Activated B cell treated with CpG ODN at 0.5 μM for 24 hours (primary cell): ENCODE data around the gene SLC30A3. TPM values are rescaled to one million over a fixed set of nuclear protein-coding genes. Genes with fewer than 3 reads are reported as not detected.
"Not testable (repeated sequence)": the region's sequence is repeated elsewhere in the genome, so short reads cannot be mapped to it uniquely, and the experiment has no call there.

Experiments used
- ATAC-seq: fragments of 200-7000 bp; cut with Tn5 transposase; one replicate; pipeline ENCODE4 v1.10.0; 2021; ENCODE audit warnings: low read depth, mild to moderate bottlenecking, moderate library complexity
- CTCF ChIA-PET: fragments of 350-600 bp; sonication (Branson Sonifier 250); formaldehyde crosslinking; loops from one replicate; lab custom pipeline; 2021; ENCODE audit warnings: antibody characterized with exemption; lab: Charles Lee
- POLR2A ChIA-PET: fragments of 350-600 bp; sonication (Branson Sonifier 250); formaldehyde crosslinking; loops from one replicate; lab custom pipeline; 2021; ENCODE audit warnings: antibody characterized with exemption; lab: Charles Lee
- DNase-seq: peaks from one replicate; pipeline ENCODE4 v3.0.0; 2022
- H3K27ac Mint-ChIP-seq: one replicate; pipeline ENCODE4 v1.8.0; 2020; ENCODE audit warnings: mixed read lengths
- H3K27me3 Mint-ChIP-seq: one replicate; pipeline ENCODE4 v1.8.0; 2021; ENCODE audit warnings: mixed read lengths
- H3K36me3 Mint-ChIP-seq: one replicate; pipeline ENCODE4 v1.8.0; 2021; ENCODE audit warnings: low read depth, mixed read lengths
- H3K4me1 Mint-ChIP-seq: one replicate; pipeline ENCODE4 v1.8.0; 2021; ENCODE audit warnings: mixed read lengths
- H3K4me3 Mint-ChIP-seq: one replicate; pipeline ENCODE4 v1.8.0; 2020; ENCODE audit warnings: mild to moderate bottlenecking, mixed read lengths
- H3K9me3 Mint-ChIP-seq: one replicate; pipeline ENCODE4 v1.8.0; 2020; ENCODE audit warnings: mixed read lengths
- intact Hi-C: fragments of 100-400 bp; cut with micrococcal nuclease; formaldehyde crosslinking; loops from one replicate; pipeline ENCODE4 v1.15.1; 2024
- total RNA-seq: library from RNA; stranded (reverse); gene quantifications from 2 replicates; pipeline ENCODE4 v1.2.3, GENCODE V29; 2022
- TF ChIP-seq, protein P1 (sequence below): fragments of 200-600 bp; IDR thresholded peaks from one replicate; pipeline ENCODE4 v1.8.0; 2022; ENCODE audit warnings: antibody characterized with exemption, mild to moderate bottlenecking

SLC30A3 gene
- total RNA-seq, 1 donor from 2014 or later, result 0.27 TPM

DNA sequence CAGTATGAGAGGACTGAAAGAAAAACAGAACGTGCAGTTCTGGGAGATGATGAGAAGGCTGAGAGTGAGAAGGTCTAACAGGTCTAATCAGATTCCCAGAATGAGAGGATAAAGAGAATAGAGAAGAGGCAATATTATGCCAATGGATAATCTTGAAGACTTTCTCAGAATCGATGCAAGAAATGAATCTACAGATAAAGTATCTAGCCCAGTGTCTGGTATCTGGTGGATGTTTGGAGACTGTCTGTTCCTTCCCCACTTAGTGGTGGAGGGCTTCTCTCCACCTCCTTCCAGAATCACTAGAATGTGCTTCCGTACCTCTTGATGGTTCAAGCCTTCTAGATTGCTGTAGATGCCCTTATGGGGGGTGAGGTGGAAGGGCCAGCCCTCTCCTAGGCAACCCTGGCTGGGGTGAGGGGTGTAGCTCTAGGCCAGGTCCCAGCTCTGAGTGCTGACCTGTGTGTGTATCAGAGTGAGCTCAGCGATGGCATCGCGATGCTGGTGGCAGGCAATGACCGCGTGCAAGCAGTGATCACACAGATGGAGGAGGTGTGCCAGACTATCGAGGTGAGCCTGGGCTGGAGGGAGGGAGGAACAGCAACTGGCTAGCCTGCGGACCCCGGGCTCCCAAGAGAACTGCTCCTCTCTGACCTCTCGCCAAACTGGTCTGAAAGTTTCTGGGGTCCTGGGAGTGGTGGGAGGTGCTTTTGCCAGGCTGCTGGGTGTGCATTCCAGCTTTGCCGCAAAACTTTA, 41.8 kb upstream of the SLC30A3 start:
- Mint-ChIP-seq H3K27me3 (peaks cover 18% of the 10 kb centered on the region), H3K36me3 (peaks cover 11% of the 10 kb centered on the region), H3K4me3 (no peak overlapping the region), H3K9me3 (no peaks in the 10 kb centered on the region), H3K27ac (no peak overlapping the region), H3K4me1 (peaks cover 11% of the 10 kb centered on the region)
- TF ChIP-seq, protein P1, sequence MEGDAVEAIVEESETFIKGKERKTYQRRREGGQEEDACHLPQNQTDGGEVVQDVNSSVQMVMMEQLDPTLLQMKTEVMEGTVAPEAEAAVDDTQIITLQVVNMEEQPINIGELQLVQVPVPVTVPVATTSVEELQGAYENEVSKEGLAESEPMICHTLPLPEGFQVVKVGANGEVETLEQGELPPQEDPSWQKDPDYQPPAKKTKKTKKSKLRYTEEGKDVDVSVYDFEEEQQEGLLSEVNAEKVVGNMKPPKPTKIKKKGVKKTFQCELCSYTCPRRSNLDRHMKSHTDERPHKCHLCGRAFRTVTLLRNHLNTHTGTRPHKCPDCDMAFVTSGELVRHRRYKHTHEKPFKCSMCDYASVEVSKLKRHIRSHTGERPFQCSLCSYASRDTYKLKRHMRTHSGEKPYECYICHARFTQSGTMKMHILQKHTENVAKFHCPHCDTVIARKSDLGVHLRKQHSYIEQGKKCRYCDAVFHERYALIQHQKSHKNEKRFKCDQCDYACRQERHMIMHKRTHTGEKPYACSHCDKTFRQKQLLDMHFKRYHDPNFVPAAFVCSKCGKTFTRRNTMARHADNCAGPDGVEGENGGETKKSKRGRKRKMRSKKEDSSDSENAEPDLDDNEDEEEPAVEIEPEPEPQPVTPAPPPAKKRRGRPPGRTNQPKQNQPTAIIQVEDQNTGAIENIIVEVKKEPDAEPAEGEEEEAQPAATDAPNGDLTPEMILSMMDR, result no peak
- CTCF ChIA-PET, result interaction anchor here (0.8 to 3.0 kb wide), 5 partner anchors 14 to 458 kb away, joined by 3 to 28 read pairs (median 4); no protein-coding TSS in a partner anchor
- DNase-seq, result no peak
- no peak for ATAC-seq
- intact Hi-C loops, result no loop called here
- POLR2A ChIA-PET, result interaction anchor here (0.6 kb wide), 1 partner anchor 334 kb away, joined by 3 read pairs; no protein-coding TSS in a partner anchor

DNA sequence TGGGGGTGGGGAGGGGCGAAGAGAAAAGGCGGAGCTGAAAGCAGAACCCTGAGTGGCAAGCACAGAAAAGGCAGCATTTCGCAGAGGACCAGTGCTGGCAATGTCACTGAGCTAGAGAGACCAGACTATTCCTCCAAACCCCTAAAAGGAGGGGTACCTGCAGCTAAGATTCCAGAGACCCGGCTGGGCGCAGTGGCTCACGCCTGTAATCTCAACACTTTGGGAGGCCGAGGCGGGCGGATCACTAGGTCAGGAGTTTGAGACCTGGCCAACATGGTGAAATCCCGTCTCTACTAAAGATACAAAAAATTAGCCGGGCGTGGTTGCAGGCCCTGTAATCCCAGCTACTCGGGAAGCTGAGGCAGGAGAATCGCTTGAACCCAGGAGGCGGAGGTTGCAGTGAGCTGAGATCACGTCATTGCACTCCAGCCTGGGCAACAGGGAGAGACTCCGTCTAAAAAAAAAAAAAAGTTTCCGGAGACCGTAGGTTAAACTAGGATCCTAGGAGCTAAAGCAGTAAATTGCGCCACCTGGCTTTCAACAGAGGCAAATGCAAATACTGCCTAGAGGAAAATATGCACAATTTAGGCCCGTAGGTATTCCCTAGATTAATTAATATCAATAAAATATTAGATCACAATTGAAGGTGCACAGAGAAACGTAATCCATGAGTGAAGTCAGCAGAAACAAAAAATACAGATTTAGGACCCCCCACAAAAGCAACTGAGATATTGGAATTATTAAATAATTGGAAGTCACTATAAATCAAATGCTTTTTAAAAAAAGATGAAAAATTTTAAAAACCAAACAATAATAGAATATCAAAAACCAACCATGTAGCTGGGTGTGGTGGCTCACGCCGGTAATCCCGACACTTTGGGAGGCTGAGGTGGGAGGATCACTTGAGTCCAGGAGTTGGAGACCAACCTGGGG, 40.5 kb upstream of the SLC30A3 start:
- ATAC-seq (peak; percentile 75), DNase-seq (no peak)
- Mint-ChIP-seq H3K4me1 (peaks cover 11% of the 10 kb centered on the region), H3K9me3 (no peaks in the 10 kb centered on the region), H3K27ac (no peak overlapping the region), H3K27me3 (peaks cover 23% of the 10 kb centered on the region), H3K4me3 (peak overlapping the region; percentile 72), H3K36me3 (peaks cover under 1% of the 10 kb centered on the region)
- CTCF ChIA-PET, result interaction anchor here (0.6 to 3.0 kb wide), 23 partner anchors 10 to 947 kb away, joined by 3 to 28 read pairs (median 5); partner anchors contain the start of genes MPV17 and TRIM54
- intact Hi-C loops, result loop anchor here (1.0 to 2.0 kb wide), 4 partner anchors 19 to 457 kb away; partner anchors contain the start of gene MPV17
- TF ChIP-seq, protein P1, result peak; percentile 61
- POLR2A ChIA-PET, result interaction anchor here (0.6 to 1.1 kb wide), 4 partner anchors 19 to 1571 kb away, joined by 3 to 6 read pairs (median 5); partner anchors contain the start of gene MPV17

DNA sequence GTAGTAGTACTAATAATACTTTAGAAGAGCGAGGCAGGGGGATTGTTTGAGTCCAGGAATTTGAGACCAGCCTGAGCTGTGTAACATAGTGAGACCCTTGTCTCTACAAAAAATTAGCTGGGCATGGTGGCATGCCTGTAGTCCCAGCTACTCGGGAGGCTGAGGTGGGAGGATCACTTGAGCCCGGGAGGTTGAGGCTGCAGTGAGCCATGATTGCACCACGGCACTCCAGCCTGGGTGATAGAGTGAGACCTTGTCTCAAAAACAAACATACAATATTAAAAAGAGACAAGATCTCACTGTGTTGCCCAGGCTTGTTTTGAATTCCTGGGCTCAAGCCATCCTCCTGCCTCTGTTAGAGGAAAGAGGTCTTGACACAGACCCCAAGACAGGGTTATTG, 37.8 kb upstream of the SLC30A3 start:
- H3K27me3 Mint-ChIP-seq, result peaks cover 18% of the 10 kb centered on the region
- intact Hi-C loops, H3K4me1 Mint-ChIP-seq, H3K4me3 Mint-ChIP-seq, H3K36me3 Mint-ChIP-seq, ATAC-seq, H3K27ac Mint-ChIP-seq, DNase-seq, H3K9me3 Mint-ChIP-seq: not testable (repeated sequence)
- CTCF ChIA-PET, result interaction anchor here (1.4 kb wide), 1 partner anchor 21 kb away, joined by 6 read pairs; no protein-coding TSS in a partner anchor
- POLR2A ChIA-PET, result interaction anchor here (0.6 kb wide), 2 partner anchors 138 to 260 kb away, joined by 3 to 6 read pairs; no protein-coding TSS in a partner anchor

DNA sequence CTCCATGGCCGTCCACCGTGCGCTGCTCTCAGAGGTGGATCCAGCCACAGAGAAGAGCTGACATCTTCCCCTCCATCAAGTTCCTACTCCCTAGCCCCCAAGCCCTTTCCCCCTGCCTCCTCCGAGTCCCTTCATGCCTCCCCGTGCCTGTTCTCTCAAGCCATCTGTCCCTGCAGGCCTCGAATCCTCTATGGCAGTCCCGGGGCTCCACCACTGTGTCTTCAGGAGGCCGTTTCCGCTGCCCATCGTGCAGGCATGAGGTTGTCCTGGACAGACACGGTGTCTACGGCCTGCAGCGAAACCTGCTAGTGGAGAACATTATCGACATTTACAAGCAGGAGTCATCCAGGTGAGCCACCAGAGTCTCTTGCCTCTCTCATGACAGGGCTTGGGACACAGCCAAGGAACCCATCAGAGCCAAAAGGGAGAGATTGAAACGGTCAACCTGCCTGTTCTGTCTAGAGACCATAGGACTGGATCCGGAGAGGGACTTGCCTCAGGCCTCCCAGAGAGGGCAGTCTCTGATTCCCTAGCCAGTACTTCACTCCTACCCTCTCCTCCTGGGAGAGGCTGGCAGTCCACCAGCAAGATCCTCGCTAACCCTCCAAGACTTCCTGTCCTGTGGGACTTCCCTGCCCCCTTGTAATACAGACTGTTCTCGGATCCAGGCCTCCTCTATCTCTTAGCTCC, 35.7 kb upstream of the SLC30A3 start:
- Mint-ChIP-seq H3K27ac (no peak overlapping the region), H3K9me3 (no peaks in the 10 kb centered on the region), H3K4me1 (peaks cover 3% of the 10 kb centered on the region), H3K27me3 (peaks cover 9% of the 10 kb centered on the region), H3K36me3 (no peaks in the 10 kb centered on the region), H3K4me3 (no peak overlapping the region)
- intact Hi-C loops, result no loop called here
- POLR2A ChIA-PET, result no interaction called here
- TF ChIP-seq, protein P1, result no peak
- no peak for DNase-seq
- no peak for ATAC-seq
- CTCF ChIA-PET, result no interaction called here

DNA sequence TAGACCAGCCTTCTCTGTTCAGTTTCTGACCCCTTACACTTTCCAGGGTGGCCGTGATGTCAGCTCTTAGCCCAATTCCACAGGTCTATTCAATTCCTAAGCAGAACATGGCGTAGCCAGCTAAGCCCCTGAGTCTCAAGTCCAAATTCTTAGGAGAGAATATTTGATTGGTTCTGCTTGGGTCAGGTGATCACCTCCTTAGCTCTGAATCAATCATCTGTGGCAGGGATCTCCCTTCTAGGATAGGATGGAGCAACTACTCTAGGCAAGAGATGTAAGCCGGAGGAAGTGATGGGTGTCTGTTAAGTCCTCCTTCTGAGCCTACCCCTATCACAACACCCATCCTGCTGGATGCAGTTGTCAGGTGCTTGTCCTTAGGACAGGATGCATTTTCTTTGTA, 34.3 kb upstream of the SLC30A3 start:
- ATAC-seq (no peak), DNase-seq (no peak)
- no peak overlapping the region for H3K27ac Mint-ChIP-seq
- ChIA-PET POLR2A (no interaction called here), CTCF (interaction anchor here (1.1 kb wide), 1 partner anchor 335 kb away, joined by 3 read pairs; no protein-coding TSS in a partner anchor)
- H3K4me3 Mint-ChIP-seq, result no peak overlapping the region
- peaks cover 2% of the 10 kb centered on the region for H3K4me1 Mint-ChIP-seq
- no peaks in the 10 kb centered on the region for H3K36me3 Mint-ChIP-seq
- TF ChIP-seq, protein P1, result no peak
- no peaks in the 10 kb centered on the region for H3K9me3 Mint-ChIP-seq
- peaks cover 9% of the 10 kb centered on the region for H3K27me3 Mint-ChIP-seq
- intact Hi-C loops, result no loop called here
